B cell (primary cell): ENCODE data around the gene TCF7L2. TPM values are rescaled to one million over a fixed set of nuclear protein-coding genes. Genes with fewer than 3 reads are reported as not detected.

Source experiments
- ATAC-seq: fragments of 200-7000 bp; cut with Tn5 transposase; one replicate; pipeline ENCODE4 v1.10.0; 2021; ENCODE audit warnings: low read depth, mild to moderate bottlenecking, moderate number of reproducible peaks, moderate library complexity
- CTCF ChIA-PET: fragments of 350-600 bp; sonication (Branson Sonifier 250); formaldehyde crosslinking; loops from one replicate; lab custom pipeline; 2021; ENCODE audit warnings: antibody characterized with exemption, inconsistent platforms; lab: Charles Lee
- POLR2A ChIA-PET: fragments of 350-600 bp; sonication (Branson Sonifier 250); formaldehyde crosslinking; loops from one replicate; lab custom pipeline; 2021; ENCODE audit warnings: antibody characterized with exemption; lab: Charles Lee
- DNase-seq: peaks from one replicate; pipeline ENCODE4 v3.0.0; 2013
- H2AFZ ChIP-seq: 2 replicates; pipeline ENCODE4 v1.6.1; 2012; ENCODE audit warnings: mild to moderate bottlenecking, low read depth, low read length; ENCODE audit not compliant: insufficient read depth, poor library complexity, severe bottlenecking
- H3K27ac ChIP-seq, 2 donors: 1 replicate in 1 of 2; 2 replicates in 1 of 2; pipeline ENCODE4 v1.5.1; 2012 to 2013; ENCODE audit warnings: low read length in 2 of 2, mild to moderate bottlenecking in 2 of 2, moderate library complexity in 1 of 2
- H3K27me3 ChIP-seq, 4 experiments: fragments of 200-600 bp in 1 of 4; sonication (generic) in 1 of 4; replicated peaks in 1 of 4; 1 replicate in 2 of 4; 2 replicates in 2 of 4; pipeline versions ENCODE4 v1.6.1 to v1.7.0; 2013 to 2016; ENCODE audit warnings: low read length in 3 of 4, mild to moderate bottlenecking in 2 of 4, mixed read lengths in 1 of 4, moderate library complexity in 1 of 4; ENCODE audit not compliant: insufficient read depth in 4 of 4, control insufficient read depth in 3 of 4; ENCODE audit errors: control extremely low read depth in 1 of 4
- H3K36me3 ChIP-seq, 2 experiments: replicated peaks in 1 of 2; 1 replicate in 1 of 2; 2 replicates in 1 of 2; pipeline versions ENCODE4 v1.6.1 to v1.7.1; 2013; ENCODE audit warnings: low read length in 1 of 2; ENCODE audit not compliant: insufficient read depth in 2 of 2, control insufficient read depth in 1 of 2; ENCODE audit errors: control extremely low read depth in 1 of 2, extremely low read depth in 1 of 2
- H3K4me1 ChIP-seq, 2 donors: fragments of 200-600 bp in 1 of 2; sonication (generic) in 1 of 2; 1 replicate in 1 of 2; 2 replicates in 1 of 2; pipeline versions ENCODE4 v1.5.1 to v1.6.1; 2013 to 2017; ENCODE audit warnings: low read length in 2 of 2; ENCODE audit not compliant: control insufficient read depth in 2 of 2, insufficient read depth in 2 of 2
- H3K4me2 ChIP-seq: replicated peaks from 2 replicates; pipeline ENCODE3; 2012; ENCODE audit warnings: mild to moderate bottlenecking, low read depth, low read length; ENCODE audit not compliant: poor library complexity, severe bottlenecking
- H3K4me3 ChIP-seq, 5 experiments: fragments of 200-600 bp in 1 of 5; sonication (generic) in 1 of 5; 1 replicate in 3 of 5; 2 replicates in 2 of 5; pipeline versions ENCODE4 v1.5.1 to v1.7.0; 2011 to 2016; ENCODE audit warnings: low read length in 4 of 5, mild to moderate bottlenecking in 4 of 5, low read depth in 2 of 5, control low read depth in 1 of 5, moderate library complexity in 1 of 5; ENCODE audit not compliant: insufficient read depth in 1 of 5; ENCODE audit errors: control extremely low read depth in 1 of 5, extremely low read depth in 1 of 5
- H3K79me2 ChIP-seq: fragments of 200-600 bp; sonication (generic); one replicate; pipeline ENCODE4 v1.6.0; 2016; ENCODE audit warnings: low read length; ENCODE audit not compliant: control insufficient read depth, insufficient read depth
- H3K9ac ChIP-seq: fragments of 200-600 bp; sonication (generic); 2 replicates; pipeline ENCODE4 v1.6.1; 2017; ENCODE audit warnings: mild to moderate bottlenecking, low read length, moderate library complexity
- H3K9me3 ChIP-seq, 3 donors: one replicate each; pipeline versions ENCODE4 v1.6.1 to v1.7.1; 2013; ENCODE audit warnings: low read length in 2 of 3; ENCODE audit not compliant: control insufficient read depth in 2 of 3, insufficient read depth in 1 of 3; ENCODE audit errors: control extremely low read depth in 1 of 3
- H4K20me1 ChIP-seq: 2 replicates; pipeline ENCODE4 v1.6.0; 2012; ENCODE audit warnings: mild to moderate bottlenecking, low read length; ENCODE audit not compliant: insufficient read depth, control insufficient read depth, poor library complexity, severe bottlenecking
- H3K27ac Mint-ChIP-seq: one replicate; pipeline ENCODE4 v1.8.0; 2021; ENCODE audit warnings: mixed read lengths
- H3K27me3 Mint-ChIP-seq: one replicate; pipeline ENCODE4 v1.8.0; 2021; ENCODE audit warnings: mixed read lengths
- H3K4me1 Mint-ChIP-seq: one replicate; pipeline ENCODE4 v1.8.0; 2021; ENCODE audit warnings: mixed read lengths
- H3K4me3 Mint-ChIP-seq: one replicate; pipeline ENCODE4 v1.8.0; 2021; ENCODE audit warnings: mixed read lengths
- H3K9me3 Mint-ChIP-seq: one replicate; pipeline ENCODE4 v1.8.0; 2022; ENCODE audit warnings: mixed read lengths; ENCODE audit not compliant: insufficient read depth
- EZH2 ChIP-seq: IDR thresholded peaks from 2 replicates; pipeline ENCODE4 v1.6.1; 2012; ENCODE audit warnings: borderline replicate concordance, low read depth, mild to moderate bottlenecking, moderate library complexity, low read length; ENCODE audit not compliant: insufficient read depth, poor library complexity, severe bottlenecking
- WGBS: methylation state at CpG from one replicate; pipeline ENCODE4 v1.1.5; 2013; ENCODE audit warnings: missing lambda C conversion rate; ENCODE audit not compliant: insufficient coverage; 5-methylcytosine and 5-hydroxymethylcytosine counted together
- intact Hi-C: fragments of 100-400 bp; cut with micrococcal nuclease; formaldehyde crosslinking; loops from one replicate; pipeline ENCODE4 v1.10.0; 2022
- polyA plus RNA-seq: library from polyadenylated mRNA; depleted of rRNA; stranded (reverse); fragments of >200 nt; gene quantifications from 2 replicates; pipeline ENCODE4 v1.2.3, GENCODE V29; 2012
- total RNA-seq, 2 donors: library from RNA; stranded (reverse); fragments of 120-200 nt in 1 of 2; gene quantifications; 1 replicate in 1 of 2; 2 replicates in 1 of 2; pipeline versions ENCODE4 v1.2.3 to v1.2.4, GENCODE V29; 2013 to 2022
- TF ChIP-seq, protein P1 (sequence below): fragments of 200-600 bp; IDR thresholded peaks from one replicate; pipeline ENCODE4 v1.8.0; 2022; ENCODE audit warnings: antibody characterized with exemption, mild to moderate bottlenecking

The TCF7L2 gene
- total and polyA plus RNA-seq, 2 donors (not counting 1 experiment from before 2014, with no cell fraction given) = 0.48 to 1.1 TPM

DNA sequence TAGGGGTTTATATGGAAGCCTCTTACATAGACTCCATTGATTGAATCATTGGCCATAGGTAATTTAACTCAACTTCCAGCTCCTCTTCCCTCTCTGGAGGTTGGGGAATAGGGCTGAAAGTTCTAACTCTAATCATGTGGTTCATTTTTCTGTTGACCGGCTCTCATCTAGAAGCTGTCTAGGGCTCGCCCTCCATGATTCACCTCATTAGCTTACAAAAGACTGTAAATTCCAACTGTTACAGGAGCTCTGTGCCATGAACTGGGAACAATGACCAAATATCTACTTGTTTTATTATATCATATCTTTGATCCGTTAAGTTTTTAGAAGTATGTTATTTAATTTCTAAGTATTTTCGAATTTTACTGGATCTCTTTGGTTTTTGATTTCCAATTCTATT, 263.0 kb downstream of the TCF7L2 start:
- H3K4me1 ChIP-seq = no peaks in the 10 kb centered on the region
- intact Hi-C loops = no loop called here

DNA sequence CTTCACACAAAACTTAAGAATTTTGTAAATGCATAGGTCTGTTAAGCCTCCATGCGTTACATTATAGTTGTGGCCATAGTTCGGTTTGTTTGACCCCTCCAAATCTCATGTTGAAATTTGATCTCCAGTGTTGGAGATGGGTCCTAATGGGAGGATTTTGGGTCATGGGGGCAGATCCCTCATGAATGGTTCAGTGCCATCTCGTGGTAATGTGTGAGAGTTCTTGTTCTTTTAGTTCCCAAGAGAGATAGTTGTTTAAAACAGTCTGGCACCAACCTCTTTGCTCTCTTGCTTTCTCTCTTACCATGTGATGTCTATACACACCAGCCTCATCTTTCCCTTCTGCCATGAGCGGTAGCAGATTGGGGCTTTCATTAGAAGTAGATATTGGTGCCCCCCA, 264.3 kb downstream of the TCF7L2 start:
- intact Hi-C loops = no loop called here
- no peaks in the 10 kb centered on the region for H3K79me2 ChIP-seq
- no peak overlapping the region for H3K9ac ChIP-seq
- ATAC-seq (no peak), DNase-seq (no peak)
- no CpG with 5 or more reads among the region's 4 CpGs for WGBS
- TF ChIP-seq, protein P1, sequence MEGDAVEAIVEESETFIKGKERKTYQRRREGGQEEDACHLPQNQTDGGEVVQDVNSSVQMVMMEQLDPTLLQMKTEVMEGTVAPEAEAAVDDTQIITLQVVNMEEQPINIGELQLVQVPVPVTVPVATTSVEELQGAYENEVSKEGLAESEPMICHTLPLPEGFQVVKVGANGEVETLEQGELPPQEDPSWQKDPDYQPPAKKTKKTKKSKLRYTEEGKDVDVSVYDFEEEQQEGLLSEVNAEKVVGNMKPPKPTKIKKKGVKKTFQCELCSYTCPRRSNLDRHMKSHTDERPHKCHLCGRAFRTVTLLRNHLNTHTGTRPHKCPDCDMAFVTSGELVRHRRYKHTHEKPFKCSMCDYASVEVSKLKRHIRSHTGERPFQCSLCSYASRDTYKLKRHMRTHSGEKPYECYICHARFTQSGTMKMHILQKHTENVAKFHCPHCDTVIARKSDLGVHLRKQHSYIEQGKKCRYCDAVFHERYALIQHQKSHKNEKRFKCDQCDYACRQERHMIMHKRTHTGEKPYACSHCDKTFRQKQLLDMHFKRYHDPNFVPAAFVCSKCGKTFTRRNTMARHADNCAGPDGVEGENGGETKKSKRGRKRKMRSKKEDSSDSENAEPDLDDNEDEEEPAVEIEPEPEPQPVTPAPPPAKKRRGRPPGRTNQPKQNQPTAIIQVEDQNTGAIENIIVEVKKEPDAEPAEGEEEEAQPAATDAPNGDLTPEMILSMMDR = no peak
- TF ChIP-seq EZH2 = no peak
- Mint-ChIP-seq H3K27me3 (no peaks in the 10 kb centered on the region), H3K4me1 (no peaks in the 10 kb centered on the region), H3K27ac (no peak overlapping the region), H3K4me3 (no peak overlapping the region), H3K9me3 (peaks cover 1% of the 10 kb centered on the region)
- H3K4me2 ChIP-seq = no peak overlapping the region
- H2AFZ ChIP-seq = no peak overlapping the region
- no peaks in the 10 kb centered on the region for H3K4me1 ChIP-seq
- no peaks in the 10 kb centered on the region for H3K27me3 ChIP-seq
- H3K36me3 ChIP-seq = no peaks in the 10 kb centered on the region
- ChIA-PET CTCF (no interaction called here), POLR2A (no interaction called here)
- H4K20me1 ChIP-seq = no peaks in the 10 kb centered on the region
- no peak overlapping the region for H3K4me3 ChIP-seq
- H3K9me3 ChIP-seq = no peaks in the 10 kb centered on the region
- no peak overlapping the region for H3K27ac ChIP-seq

More for the DNA sequence above, 263.0 kb downstream of the TCF7L2 start:
- Histone ChIP-seq H3K36me3 (no peaks in the 10 kb centered on the region), H3K4me3 (no peak overlapping the region), H3K9ac (no peak overlapping the region), H3K27me3 (no peaks in the 10 kb centered on the region), H3K9me3 (peaks cover 0 to 5% (median 1%) of the 10 kb centered on the region in 3 donors), H3K27ac (no peak overlapping the region), H3K4me2 (no peak overlapping the region), H4K20me1 (no peaks in the 10 kb centered on the region), H3K79me2 (no peaks in the 10 kb centered on the region), H2AFZ (no peak overlapping the region)
- peaks cover 6% of the 10 kb centered on the region for H3K9me3 Mint-ChIP-seq
- CTCF ChIA-PET = no interaction called here
- ATAC-seq (no peak), DNase-seq (no peak)
- POLR2A ChIA-PET = no interaction called here
- TF ChIP-seq, protein P1 = no peak
- TF ChIP-seq EZH2 = no peak
- H3K4me1 Mint-ChIP-seq = no peaks in the 10 kb centered on the region
- H3K4me3 Mint-ChIP-seq = no peak overlapping the region
- no peaks in the 10 kb centered on the region for H3K27me3 Mint-ChIP-seq
- H3K27ac Mint-ChIP-seq = no peak overlapping the region
- WGBS = no CpG with 5 or more reads among the region's 4 CpGs
